ENCODE results near the gene GHDC.
"Not testable (repeated sequence)": the region's sequence is repeated elsewhere in the genome, so short reads cannot be mapped to it uniquely, and the experiment has no call there.

GHDC gene, protein sequence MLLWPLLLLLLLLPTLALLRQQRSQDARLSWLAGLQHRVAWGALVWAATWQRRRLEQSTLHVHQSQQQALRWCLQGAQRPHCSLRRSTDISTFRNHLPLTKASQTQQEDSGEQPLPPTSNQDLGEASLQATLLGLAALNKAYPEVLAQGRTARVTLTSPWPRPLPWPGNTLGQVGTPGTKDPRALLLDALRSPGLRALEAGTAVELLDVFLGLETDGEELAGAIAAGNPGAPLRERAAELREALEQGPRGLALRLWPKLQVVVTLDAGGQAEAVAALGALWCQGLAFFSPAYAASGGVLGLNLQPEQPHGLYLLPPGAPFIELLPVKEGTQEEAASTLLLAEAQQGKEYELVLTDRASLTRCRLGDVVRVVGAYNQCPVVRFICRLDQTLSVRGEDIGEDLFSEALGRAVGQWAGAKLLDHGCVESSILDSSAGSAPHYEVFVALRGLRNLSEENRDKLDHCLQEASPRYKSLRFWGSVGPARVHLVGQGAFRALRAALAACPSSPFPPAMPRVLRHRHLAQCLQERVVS
- long read RNA-seq, donor 1, partial matches to known transcripts: 0 of 5 reads
- long read RNA-seq, donor 1, other reads (novel, unspliced or antisense): 0 of 5 reads
- long read RNA-seq, donor 2, partial matches to known transcripts: 0 of 1 reads
- long read RNA-seq, donor 2, other reads (novel, unspliced or antisense): 0 of 1 reads
- long read RNA-seq, donor 3, partial matches to known transcripts: 0 of 2 reads
- long read RNA-seq, donor 3, other reads (novel, unspliced or antisense): 0 of 2 reads
- long read RNA-seq, donor 4, partial matches to known transcripts: 0 of 1 reads
- long read RNA-seq, donor 4, other reads (novel, unspliced or antisense): 0 of 1 reads
- long read RNA-seq, donor 5, partial matches to known transcripts: 0 of 2 reads
- long read RNA-seq, donor 5, other reads (novel, unspliced or antisense): 0 of 2 reads
- long read RNA-seq, donor 6, partial matches to known transcripts: 0 of 1 reads
- long read RNA-seq, donor 6, other reads (novel, unspliced or antisense): 0 of 1 reads
- long read RNA-seq, donor 7: 0 reads
- long read RNA-seq, donor 8, partial matches to known transcripts: 0 of 2 reads
- long read RNA-seq, donor 8, other reads (novel, unspliced or antisense): 0 of 2 reads

- DNase-seq: peak; percentile 76
These were observed at the start of gene GHDC for GRCh38 chr17:42193969-42194899. Gene GHDC, minus strand, starts transcription at chr17:42194494. Its CDS starts 913 bp downstream, at chr17:42193581.

DNA sequence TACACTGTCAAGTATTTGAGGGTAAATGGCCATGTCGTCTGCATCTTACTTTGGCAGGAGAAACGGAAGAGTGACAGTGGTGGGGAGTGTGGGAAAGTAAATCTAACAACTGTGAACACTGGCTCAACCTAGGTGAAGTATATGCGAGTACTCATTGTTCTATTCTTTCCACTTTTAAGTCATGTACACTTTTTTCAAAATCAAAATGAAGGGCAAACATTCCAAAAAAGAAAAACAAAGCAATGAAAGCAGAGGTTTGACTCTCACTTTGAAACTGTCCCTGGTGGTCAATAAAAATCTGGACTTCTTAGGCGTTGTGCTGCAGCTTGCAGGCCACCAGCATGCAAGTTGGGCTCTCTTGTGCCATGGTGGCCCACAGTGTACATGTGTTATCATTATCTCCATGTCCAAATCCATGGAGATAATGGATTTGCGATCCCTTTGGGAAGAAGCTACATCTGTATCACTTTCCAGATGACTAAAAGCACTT is 49.2 kb upstream of the GHDC start:
- no peak for DNase-seq

GRCh38 chr17:42241871-42242270 is 47.6 kb upstream of the GHDC start:
- no peak for DNase-seq

DNA sequence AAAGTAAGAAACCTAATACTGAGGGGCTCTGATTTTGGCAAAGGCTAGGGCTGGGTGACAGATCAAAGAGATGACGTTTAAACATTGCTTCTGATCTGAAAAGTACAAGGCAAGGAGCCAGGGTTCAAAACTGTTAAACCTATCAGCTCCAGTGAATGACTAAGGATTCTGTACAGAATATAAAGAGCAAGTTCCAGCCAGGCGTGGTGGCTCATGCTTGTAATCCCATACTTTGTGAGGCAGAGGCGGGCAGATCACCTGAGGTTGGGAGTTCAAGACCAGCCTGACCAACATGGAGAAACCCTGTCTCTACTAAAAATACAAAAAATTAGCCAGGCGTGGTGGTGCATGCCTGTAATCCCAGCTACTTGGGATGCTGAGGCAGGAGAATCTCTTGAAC is 46.6 kb upstream of the GHDC start:
- not testable (repeated sequence) for DNase-seq

GRCh38 chr17:42240201-42240600 is 45.9 kb upstream of the GHDC start:
- no peak for DNase-seq

DNA sequence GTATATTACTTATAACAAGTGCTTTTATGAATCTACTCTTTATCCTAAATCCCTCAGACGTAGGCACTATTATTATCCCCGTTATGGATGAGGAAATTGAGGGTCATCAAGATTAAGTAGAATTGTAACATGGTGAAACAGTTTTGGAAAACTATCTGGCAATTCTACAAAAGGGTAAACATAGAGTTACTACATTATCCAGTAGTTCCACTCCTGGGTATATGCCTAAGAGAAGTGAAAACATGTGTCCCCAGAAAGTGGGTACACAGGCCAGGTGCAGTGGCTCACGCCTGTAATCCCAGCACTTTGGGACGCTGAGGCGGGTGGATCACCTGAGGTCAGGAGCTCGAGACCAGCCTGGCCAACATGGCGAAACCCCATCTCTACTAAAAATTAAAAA is 45.3 kb upstream of the GHDC start:
- DNase-seq: not testable (repeated sequence)

- no peak for DNase-seq
These were observed 42.5 kb upstream of the GHDC start for GRCh38 chr17:42236760-42237159.

- DNase-seq: no peak
These were observed 39.7 kb upstream of the GHDC start for GRCh38 chr17:42233994-42234393.

DNA sequence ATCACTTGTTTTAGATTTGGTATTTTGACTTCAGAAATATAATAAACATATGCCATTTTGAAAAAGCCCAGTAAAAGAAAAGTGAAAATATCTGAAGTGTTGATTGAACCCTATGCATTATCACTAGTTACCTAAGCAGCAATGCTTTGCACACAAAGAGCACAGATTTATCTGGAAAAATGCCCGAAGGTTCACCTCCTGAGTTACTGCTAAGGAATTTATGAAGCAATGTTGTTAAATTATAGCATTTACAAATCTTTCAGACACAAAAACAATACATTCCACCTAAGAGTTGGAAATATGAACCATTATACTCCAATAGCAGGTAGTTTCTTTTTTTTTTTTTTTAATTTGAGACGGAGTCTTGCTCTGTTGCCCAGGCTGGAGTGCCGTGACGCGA is 38.9 kb upstream of the GHDC start:
- no peak for DNase-seq

GRCh38 chr17:42230225-42230624 is 35.9 kb upstream of the GHDC start:
- no peak for DNase-seq

DNA sequence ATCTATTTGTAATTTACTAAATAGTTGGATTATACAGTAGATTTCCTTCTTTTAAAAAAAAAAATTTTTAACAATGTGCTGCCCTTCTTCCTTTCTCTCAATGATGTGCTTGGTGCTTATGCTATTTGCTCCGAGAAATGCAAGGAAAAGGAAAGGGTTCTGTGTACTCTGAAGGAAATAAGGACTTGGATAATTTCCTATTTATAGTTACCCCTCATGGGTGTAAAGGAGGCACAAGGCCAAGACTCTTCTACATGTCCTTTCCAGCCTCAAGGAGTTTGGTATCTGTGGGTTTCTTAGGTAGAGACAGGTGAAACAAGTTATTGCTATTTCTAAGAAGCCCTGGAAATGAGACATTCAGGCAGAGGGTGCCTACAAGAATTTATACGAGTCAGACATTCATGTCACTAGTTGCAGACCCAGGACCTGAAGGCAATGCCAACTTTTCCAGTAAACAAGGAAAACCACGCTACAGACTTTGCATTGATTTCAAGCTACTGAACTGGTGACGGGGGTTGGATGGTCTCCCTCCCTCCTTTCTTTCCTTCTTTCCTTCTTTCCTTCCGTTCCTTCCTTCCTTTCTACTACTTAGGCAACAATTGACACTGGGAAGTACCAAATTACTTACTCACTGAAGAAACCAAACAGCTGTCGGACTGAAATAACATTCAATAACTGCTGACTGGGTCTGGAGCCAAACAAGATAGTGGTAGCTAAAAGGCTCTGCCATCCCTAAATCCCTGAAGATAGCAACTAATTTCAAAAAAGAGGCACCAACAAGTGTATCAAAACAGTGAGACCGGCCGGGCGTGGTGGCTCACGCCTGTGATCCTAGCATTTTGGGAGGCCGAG is 33.8 kb upstream of the GHDC start:
- no peak for DNase-seq

DNA sequence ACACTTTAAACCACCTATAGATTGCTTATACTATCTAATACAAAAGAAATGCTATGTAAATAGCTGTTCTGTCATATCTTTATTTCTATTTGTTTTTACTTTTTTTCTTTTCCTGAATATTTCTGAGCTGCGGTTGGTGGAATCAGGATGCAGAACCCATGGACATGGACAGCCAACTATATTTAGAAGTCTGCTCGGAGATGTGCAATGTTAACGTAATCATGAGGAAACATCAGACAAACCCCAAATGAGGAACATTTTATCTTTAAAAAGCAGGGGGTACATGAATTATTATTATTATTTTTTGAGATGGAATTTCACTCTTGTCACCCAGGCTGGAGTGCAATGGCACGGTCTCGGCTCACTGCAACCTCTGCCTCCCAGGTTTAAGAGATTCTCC is 31.4 kb upstream of the GHDC start:
- DNase-seq: no peak

DNA sequence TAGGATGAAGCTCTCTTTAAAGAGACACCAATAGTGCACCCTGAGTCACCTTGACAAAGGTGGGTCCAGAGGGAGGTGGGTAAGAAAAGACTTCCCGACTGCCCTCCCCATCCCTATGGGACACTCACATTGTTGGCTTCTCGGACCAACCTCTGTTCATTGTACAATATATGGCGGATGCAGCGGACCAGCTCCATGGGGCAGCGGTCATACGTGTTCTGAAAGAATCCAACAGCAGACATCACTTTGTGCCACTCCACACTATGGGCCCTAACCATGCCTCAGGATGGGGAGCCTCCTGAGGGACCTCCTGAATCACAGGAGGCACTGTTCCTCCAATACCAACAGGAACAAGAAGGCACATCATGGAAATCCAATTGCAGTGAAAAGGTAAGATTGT is 30.4 kb upstream of the GHDC start:
- DNase-seq: no peak

DNA sequence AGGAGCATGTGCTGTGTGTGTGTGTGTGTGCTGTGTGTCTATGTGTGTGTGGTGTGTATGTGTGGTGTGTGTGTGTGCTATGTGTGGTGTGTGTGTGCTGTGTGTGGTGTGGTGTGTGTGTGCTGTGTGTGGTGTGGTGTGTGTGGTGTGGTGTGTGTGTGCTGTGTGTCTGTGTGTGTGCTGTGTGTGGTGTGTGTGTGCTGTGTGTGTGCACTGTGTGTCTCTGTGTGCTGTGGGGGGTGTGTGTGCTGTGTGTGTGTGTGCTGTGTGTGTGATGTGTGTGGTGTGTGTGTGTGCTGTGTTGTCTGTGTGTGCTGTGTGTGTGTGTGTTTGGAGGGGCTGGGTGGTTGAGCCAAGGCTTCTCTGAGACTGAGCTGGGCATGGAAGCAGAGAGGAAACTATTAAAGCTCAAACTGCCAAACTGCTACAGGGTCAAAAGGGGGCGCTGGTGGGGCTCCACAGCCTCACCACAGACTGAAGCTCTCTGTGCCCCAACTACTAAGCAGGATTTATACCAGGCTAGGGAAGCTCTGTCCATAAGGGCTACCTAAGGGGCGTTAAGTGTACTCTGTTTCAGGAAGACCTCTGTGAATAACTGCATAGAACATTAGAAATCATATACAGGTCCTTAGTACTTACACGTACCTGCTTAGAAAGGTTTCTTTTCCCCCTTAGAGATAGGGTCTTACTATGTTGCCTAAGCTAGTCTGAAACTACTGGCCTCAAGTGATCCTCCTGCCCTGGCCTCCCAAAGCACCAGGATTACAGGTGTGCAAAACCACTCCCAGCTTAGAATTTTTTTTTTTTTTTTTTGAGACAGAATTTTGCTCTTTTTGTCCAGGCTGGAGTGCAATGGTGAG is 27.8 kb upstream of the GHDC start:
- DNase-seq: no peak

- not testable (repeated sequence) for DNase-seq
These were observed 25.0 kb upstream of the GHDC start for GRCh38 chr17:42219280-42219679.

GRCh38 chr17:42214156-42214555 is 19.9 kb upstream of the GHDC start:
- DNase-seq: no peak

DNA sequence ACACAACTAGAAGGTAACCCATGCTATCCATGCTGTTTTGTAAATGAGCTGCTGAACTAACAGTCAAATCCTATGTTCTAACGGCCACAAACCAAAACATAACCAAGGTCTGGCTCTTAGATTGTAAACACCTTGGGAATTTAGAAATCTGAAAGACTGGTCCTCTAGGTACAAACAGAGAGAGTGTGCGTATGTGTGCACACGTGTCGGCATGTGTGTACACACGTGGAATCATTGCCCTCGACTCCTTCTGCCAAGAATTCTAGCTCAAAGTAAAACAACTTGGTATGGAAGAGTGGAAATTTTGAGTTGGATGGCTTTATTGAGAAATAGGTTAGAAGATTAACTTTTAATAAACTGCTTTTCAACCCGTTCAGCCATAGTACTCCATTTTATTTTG is 18.1 kb upstream of the GHDC start:
- DNase-seq: no peak

DNA sequence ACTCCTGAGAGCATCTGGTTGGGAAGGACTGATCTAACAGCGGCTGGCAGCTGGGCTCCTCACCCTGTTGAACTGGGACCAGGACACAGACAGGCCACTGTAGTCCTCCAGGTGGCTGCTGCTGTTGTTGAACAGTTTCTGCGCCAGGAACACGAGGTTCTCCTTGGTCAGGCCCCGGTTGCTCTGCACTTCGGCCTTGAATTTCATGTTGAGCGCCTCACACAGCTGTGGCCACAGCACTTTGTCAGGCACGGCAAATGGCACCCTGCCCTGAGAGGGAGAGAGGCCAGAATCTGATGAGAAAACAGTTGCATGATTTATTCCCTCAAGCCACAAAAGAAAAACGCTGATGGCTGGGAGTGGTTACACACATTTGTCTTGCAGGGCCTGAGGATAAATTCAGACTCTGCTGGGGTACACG is 17.6 kb upstream of the GHDC start:
- DNase-seq: not testable (repeated sequence)

- DNase-seq: no peak
These were observed 15.8 kb upstream of the GHDC start for GRCh38 chr17:42210046-42210445.

Data from right kidney (tissue), 9 donors.